ENCODE results near the gene CPEB2. TPM values are rescaled to one million over a fixed set of nuclear protein-coding genes. Genes with fewer than 3 reads are reported as not detected.

The CPEB2 gene
- polyA plus RNA-seq, 4 donors, result 5.4 to 15.4 (median 8.3) TPM

DNA sequence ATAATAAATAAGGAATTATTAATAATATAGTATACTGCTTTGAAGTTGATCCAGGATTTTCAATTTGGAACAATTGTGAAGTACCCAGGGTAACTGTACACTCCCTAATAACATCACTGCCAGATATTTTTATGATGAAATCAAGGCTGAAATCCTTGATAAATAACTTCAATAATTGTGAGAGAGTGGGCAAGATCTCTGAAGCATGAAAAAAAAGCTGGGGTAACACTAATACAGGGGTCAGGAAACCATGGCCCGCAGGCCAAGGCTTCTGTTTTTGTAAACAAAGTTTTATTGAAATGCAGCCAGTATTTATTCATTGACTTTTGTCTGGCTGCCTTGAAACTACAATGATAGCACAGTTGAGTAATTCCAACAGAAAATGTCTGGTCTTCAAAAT lies 41.6 kb downstream of the CPEB2 start:
- Histone ChIP-seq H3K4me3 (ENCODE audit: low read depth in 1 of 3, low read length in 3 of 3) (no peak overlapping the region), H3K27ac (ENCODE audit: low read depth in 1 of 3, low read length in 2 of 3) (no peak overlapping the region), H3K27me3 (ENCODE audit: control insufficient read depth in 3 of 3, insufficient read depth in 3 of 3, low read length in 3 of 3) (no peaks in the 10 kb centered on the region), H3K4me1 (ENCODE audit: control insufficient read depth in 3 of 3, insufficient read depth in 2 of 3, low read depth in 1 of 3, low read length in 2 of 3) (peaks cover 0 to 2% (median 0%) of the 10 kb centered on the region in 3 donors), H3K9me3 (ENCODE audit: control insufficient read depth in 2 of 2, insufficient read depth in 1 of 2, low read depth in 1 of 2, low read length in 1 of 2) (no peaks in the 10 kb centered on the region), H3K36me3 (ENCODE audit: control insufficient read depth in 3 of 3, insufficient read depth in 2 of 3, low read depth in 1 of 3, low read length in 3 of 3) (peaks cover 0 to 2% (median 0%) of the 10 kb centered on the region in 3 donors)
- DNase-seq (no peak), FAIRE-seq (no peak)
- 60 to 100% (median 81%) methylated on average over 1 of the region's 1 CpG for WGBS, 3 donors

GRCh38 chr4:15054541-15054940 lies 52.3 kb downstream of the CPEB2 start:
- FAIRE-seq, result no peak
- Histone ChIP-seq H3K27me3 (ENCODE audit: control insufficient read depth in 3 of 3, insufficient read depth in 3 of 3, low read length in 3 of 3) (no peaks in the 10 kb centered on the region), H3K27ac (ENCODE audit: low read depth in 1 of 3, low read length in 2 of 3) (no peak overlapping the region), H3K4me1 (ENCODE audit: control insufficient read depth in 3 of 3, insufficient read depth in 2 of 3, low read depth in 1 of 3, low read length in 2 of 3) (no peaks in the 10 kb centered on the region), H3K9me3 (ENCODE audit: control insufficient read depth in 2 of 2, insufficient read depth in 1 of 2, low read depth in 1 of 2, low read length in 1 of 2) (peaks cover 0 to 5% of the 10 kb centered on the region in 2 donors), H3K4me3 (ENCODE audit: low read depth in 1 of 3, low read length in 3 of 3) (no peak overlapping the region), H3K36me3 (ENCODE audit: control insufficient read depth in 3 of 3, insufficient read depth in 2 of 3, low read depth in 1 of 3, low read length in 3 of 3) (peaks cover 7 to 18% (median 11%) of the 10 kb centered on the region in 3 donors)
- DNase-seq, result no peak
- 83 to 88% (median 88%) methylated on average over 2 of the region's 2 CpGs for WGBS, 3 donors

- H3K27ac ChIP-seq (ENCODE audit: low read depth in 1 of 3, low read length in 2 of 3), result no peak overlapping the region
- FAIRE-seq, result no peak
Measured at GRCh38 chr4:15060213-15060612, 57.9 kb downstream of the CPEB2 start.

GRCh38 chr4:15063341-15063740 lies 61.1 kb downstream of the CPEB2 start:
- Histone ChIP-seq H3K36me3 (ENCODE audit: control insufficient read depth in 3 of 3, insufficient read depth in 2 of 3, low read depth in 1 of 3, low read length in 3 of 3) (peaks cover 6 to 24% (median 10%) of the 10 kb centered on the region in 3 donors), H3K4me3 (ENCODE audit: low read depth in 1 of 3, low read length in 3 of 3) (no peak overlapping the region), H3K27ac (ENCODE audit: low read depth in 1 of 3, low read length in 2 of 3) (no peak overlapping the region), H3K27me3 (ENCODE audit: control insufficient read depth in 3 of 3, insufficient read depth in 3 of 3, low read length in 3 of 3) (no peaks in the 10 kb centered on the region), H3K4me1 (ENCODE audit: control insufficient read depth in 3 of 3, insufficient read depth in 2 of 3, low read depth in 1 of 3, low read length in 2 of 3) (peaks cover 0 to 3% (median 0%) of the 10 kb centered on the region in 3 donors), H3K9me3 (ENCODE audit: control insufficient read depth in 2 of 2, insufficient read depth in 1 of 2, low read depth in 1 of 2, low read length in 1 of 2) (peaks cover 0 to 5% of the 10 kb centered on the region in 2 donors)
- 77 to 89% (median 88%) methylated on average over 6 of the region's 6 CpGs for WGBS, 3 donors
- no peak for FAIRE-seq
- DNase-seq, result no peak

More at GRCh38 chr4:15060213-15060612, 57.9 kb downstream of the CPEB2 start:
- H3K9me3 ChIP-seq (ENCODE audit: control insufficient read depth in 2 of 2, insufficient read depth in 1 of 2, low read depth in 1 of 2, low read length in 1 of 2), result peaks cover 0 to 5% of the 10 kb centered on the region in 2 donors
- peaks cover 0 to 3% (median 0%) of the 10 kb centered on the region in 3 donors for H3K4me1 ChIP-seq (ENCODE audit: control insufficient read depth in 3 of 3, insufficient read depth in 2 of 3, low read depth in 1 of 3, low read length in 2 of 3)
- no peak overlapping the region for H3K4me3 ChIP-seq (ENCODE audit: low read depth in 1 of 3, low read length in 3 of 3)
- 83 to 87% (median 87%) methylated on average over 2 of the region's 2 CpGs for WGBS, 3 donors
- H3K36me3 ChIP-seq (ENCODE audit: control insufficient read depth in 3 of 3, insufficient read depth in 2 of 3, low read depth in 1 of 3, low read length in 3 of 3), result peaks cover 4 to 24% (median 5%) of the 10 kb centered on the region in 3 donors
- peak in 1 of 2 donors; percentile 41 for DNase-seq
- no peaks in the 10 kb centered on the region for H3K27me3 ChIP-seq (ENCODE audit: control insufficient read depth in 3 of 3, insufficient read depth in 3 of 3, low read length in 3 of 3)

GRCh38 chr4:15065516-15065915 lies 63.2 kb downstream of the CPEB2 start:
- WGBS, 3 donors, result 86 to 88% (median 88%) methylated on average over 5 of the region's 5 CpGs
- H3K36me3 ChIP-seq (ENCODE audit: control insufficient read depth in 3 of 3, insufficient read depth in 2 of 3, low read depth in 1 of 3, low read length in 3 of 3), result peaks cover 3 to 16% (median 6%) of the 10 kb centered on the region in 3 donors
- no peak for FAIRE-seq

GRCh38 chr4:15066140-15066539 lies 63.9 kb downstream of the CPEB2 start:
- WGBS, 3 donors, result 93 to 98% (median 97%) methylated on average over 7 of the region's 7 CpGs
- no peak overlapping the region for H3K27ac ChIP-seq (ENCODE audit: low read depth in 1 of 3, low read length in 2 of 3)
- H3K36me3 ChIP-seq (ENCODE audit: control insufficient read depth in 3 of 3, insufficient read depth in 2 of 3, low read depth in 1 of 3, low read length in 3 of 3), result peaks cover 3 to 16% (median 6%) of the 10 kb centered on the region in 3 donors
- no peaks in the 10 kb centered on the region for H3K4me1 ChIP-seq (ENCODE audit: control insufficient read depth in 3 of 3, insufficient read depth in 2 of 3, low read depth in 1 of 3, low read length in 2 of 3)
- no peak for DNase-seq
- H3K9me3 ChIP-seq (ENCODE audit: control insufficient read depth in 2 of 2, insufficient read depth in 1 of 2, low read depth in 1 of 2, low read length in 1 of 2), result no peaks in the 10 kb centered on the region
- no peaks in the 10 kb centered on the region for H3K27me3 ChIP-seq (ENCODE audit: control insufficient read depth in 3 of 3, insufficient read depth in 3 of 3, low read length in 3 of 3)
- FAIRE-seq, result no peak
- H3K4me3 ChIP-seq (ENCODE audit: low read depth in 1 of 3, low read length in 3 of 3), result no peak overlapping the region

More at GRCh38 chr4:15065516-15065915, 63.2 kb downstream of the CPEB2 start:
- no peak for DNase-seq
- Histone ChIP-seq H3K27ac (ENCODE audit: low read depth in 1 of 3, low read length in 2 of 3) (no peak overlapping the region), H3K4me1 (ENCODE audit: control insufficient read depth in 3 of 3, insufficient read depth in 2 of 3, low read depth in 1 of 3, low read length in 2 of 3) (peaks cover 0 to 1% (median 0%) of the 10 kb centered on the region in 3 donors), H3K4me3 (ENCODE audit: low read depth in 1 of 3, low read length in 3 of 3) (no peak overlapping the region), H3K27me3 (ENCODE audit: control insufficient read depth in 3 of 3, insufficient read depth in 3 of 3, low read length in 3 of 3) (no peaks in the 10 kb centered on the region), H3K9me3 (ENCODE audit: control insufficient read depth in 2 of 2, insufficient read depth in 1 of 2, low read depth in 1 of 2, low read length in 1 of 2) (no peaks in the 10 kb centered on the region)

GRCh38 chr4:15068298-15068697 lies 66.0 kb downstream of the CPEB2 start:
- H3K27me3 ChIP-seq (ENCODE audit: control insufficient read depth in 3 of 3, insufficient read depth in 3 of 3, low read length in 3 of 3), result no peaks in the 10 kb centered on the region
- H3K4me3 ChIP-seq (ENCODE audit: low read depth in 1 of 3, low read length in 3 of 3), result no peak overlapping the region
- H3K27ac ChIP-seq (ENCODE audit: low read depth in 1 of 3, low read length in 2 of 3), result no peak overlapping the region
- 97 to 98% (median 97%) methylated on average over 1 of the region's 1 CpG for WGBS, 3 donors
- FAIRE-seq, result peak; percentile 44
- no peak for DNase-seq
- no peaks in the 10 kb centered on the region for H3K4me1 ChIP-seq (ENCODE audit: control insufficient read depth in 3 of 3, insufficient read depth in 2 of 3, low read depth in 1 of 3, low read length in 2 of 3)
- H3K9me3 ChIP-seq (ENCODE audit: control insufficient read depth in 2 of 2, insufficient read depth in 1 of 2, low read depth in 1 of 2, low read length in 1 of 2), result no peaks in the 10 kb centered on the region
- peaks cover 3 to 11% (median 6%) of the 10 kb centered on the region in 3 donors for H3K36me3 ChIP-seq (ENCODE audit: control insufficient read depth in 3 of 3, insufficient read depth in 2 of 3, low read depth in 1 of 3, low read length in 3 of 3)

DNA sequence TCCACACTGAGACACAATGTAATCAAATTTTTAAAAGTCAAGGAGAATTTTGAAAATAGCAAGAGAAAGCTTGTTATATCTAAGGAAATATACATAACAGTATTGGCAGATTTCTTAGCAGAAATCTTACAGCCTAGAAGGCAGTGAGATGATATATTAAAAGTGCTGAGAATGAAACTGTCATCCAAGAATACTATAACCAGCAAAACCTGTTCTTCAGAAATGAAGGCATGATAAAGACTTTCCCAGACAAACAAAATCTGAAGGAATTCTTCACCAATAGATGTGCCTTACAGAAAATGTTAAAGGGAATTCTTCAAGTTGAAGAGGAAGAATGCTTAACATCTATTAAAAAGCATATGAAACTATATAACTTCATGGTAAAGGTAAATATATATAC lies 73.6 kb downstream of the CPEB2 start:
- Histone ChIP-seq H3K4me3 (ENCODE audit: low read depth in 1 of 3, low read length in 3 of 3) (no peak overlapping the region), H3K4me1 (ENCODE audit: control insufficient read depth in 3 of 3, insufficient read depth in 2 of 3, low read depth in 1 of 3, low read length in 2 of 3) (no peaks in the 10 kb centered on the region), H3K9me3 (ENCODE audit: control insufficient read depth in 2 of 2, insufficient read depth in 1 of 2, low read depth in 1 of 2, low read length in 1 of 2) (peaks cover 0 to 10% of the 10 kb centered on the region in 2 donors), H3K27me3 (ENCODE audit: control insufficient read depth in 3 of 3, insufficient read depth in 3 of 3, low read length in 3 of 3) (no peaks in the 10 kb centered on the region), H3K36me3 (ENCODE audit: control insufficient read depth in 3 of 3, insufficient read depth in 2 of 3, low read depth in 1 of 3, low read length in 3 of 3) (peaks cover 0 to 1% (median 0%) of the 10 kb centered on the region in 3 donors), H3K27ac (ENCODE audit: low read depth in 1 of 3, low read length in 2 of 3) (no peak overlapping the region)
- FAIRE-seq, result no peak
- DNase-seq, result no peak

GRCh38 chr4:15077969-15078368 lies 75.7 kb downstream of the CPEB2 start:
- no peaks in the 10 kb centered on the region for H3K4me1 ChIP-seq (ENCODE audit: control insufficient read depth in 3 of 3, insufficient read depth in 2 of 3, low read depth in 1 of 3, low read length in 2 of 3)
- no peaks in the 10 kb centered on the region for H3K27me3 ChIP-seq (ENCODE audit: control insufficient read depth in 3 of 3, insufficient read depth in 3 of 3, low read length in 3 of 3)
- no peaks in the 10 kb centered on the region for H3K36me3 ChIP-seq (ENCODE audit: control insufficient read depth in 3 of 3, insufficient read depth in 2 of 3, low read depth in 1 of 3, low read length in 3 of 3)
- H3K27ac ChIP-seq (ENCODE audit: low read depth in 1 of 3, low read length in 2 of 3), result no peak overlapping the region
- FAIRE-seq, result no peak
- DNase-seq, result no peak
- WGBS, 3 donors, result 86 to 94% (median 89%) methylated on average over 2 of the region's 2 CpGs
- no peak overlapping the region for H3K4me3 ChIP-seq (ENCODE audit: low read depth in 1 of 3, low read length in 3 of 3)
- peaks cover 0 to 10% of the 10 kb centered on the region in 2 donors for H3K9me3 ChIP-seq (ENCODE audit: control insufficient read depth in 2 of 2, insufficient read depth in 1 of 2, low read depth in 1 of 2, low read length in 1 of 2)

All from small intestine (tissue), 7 donors.